Urinary bladder (tissue), 4 donors: ENCODE results near the gene TBX2. TPM values are rescaled to one million over a fixed set of nuclear protein-coding genes. Genes with fewer than 3 reads are reported as not detected.

Experiments used
- DNase-seq: peaks from one replicate; pipeline ENCODE4 v3.0.0-alpha.2; 2015; ENCODE audit errors: extremely low spot score
- H3K27ac ChIP-seq: one replicate; pipeline ENCODE4 v1.5.1; 2013; ENCODE audit warnings: low read depth, mild to moderate bottlenecking, moderate library complexity
- H3K36me3 ChIP-seq: one replicate; pipeline ENCODE4 v1.6.1; 2013; ENCODE audit warnings: mild to moderate bottlenecking, moderate library complexity; ENCODE audit not compliant: insufficient read depth
- H3K4me1 ChIP-seq: one replicate; pipeline ENCODE4 v1.6.1; 2013; ENCODE audit warnings: mild to moderate bottlenecking, moderate library complexity; ENCODE audit not compliant: insufficient read depth
- H3K4me3 ChIP-seq: one replicate; pipeline ENCODE4 v1.5.1; 2013; ENCODE audit warnings: low read depth, low read length
- WGBS: extraction: QIAGEN DNeasy Blood & Tissue Kit; methylation state at CpG from one replicate; pipeline ENCODE4 v1.1.7; 2013; 5-methylcytosine and 5-hydroxymethylcytosine counted together
- polyA plus RNA-seq: library from polyadenylated mRNA; stranded (reverse); fragments of 200-250 nt; gene quantifications from one replicate; pipeline ENCODE4 v1.2.3, GENCODE V29; 2013
- total RNA-seq: library from RNA; depleted of rRNA; stranded (reverse); fragments of >200 nt; gene quantifications from one replicate; pipeline ENCODE4 v1.2.3, GENCODE V29; 2014
- donor health status: healthy with polysubstance abuse.
- donor health status: healthy.

TBX2 gene
- total and polyA plus RNA-seq, 2 donors, result 26.4 to 56.3 TPM

- 82% methylated on average over 8 of the region's 8 CpGs for WGBS
- no peak for DNase-seq
- no peaks in the 10 kb centered on the region for H3K4me1 ChIP-seq
Observed at GRCh38 chr17:61413661-61414126, 14.1 kb downstream of the TBX2 start.

GRCh38 chr17:61414141-61414935 is 14.7 kb downstream of the TBX2 start:
- WGBS, result 53% methylated on average over 16 of the region's 16 CpGs
- no peak overlapping the region for H3K4me3 ChIP-seq
- H3K27ac ChIP-seq, result no peak overlapping the region
- H3K36me3 ChIP-seq, result no peaks in the 10 kb centered on the region
- no peaks in the 10 kb centered on the region for H3K4me1 ChIP-seq
- DNase-seq, result no peak

More at GRCh38 chr17:61413661-61414126, 14.1 kb downstream of the TBX2 start:
- H3K4me3 ChIP-seq, result no peak overlapping the region
- no peak overlapping the region for H3K27ac ChIP-seq
- H3K36me3 ChIP-seq, result no peaks in the 10 kb centered on the region

DNA sequence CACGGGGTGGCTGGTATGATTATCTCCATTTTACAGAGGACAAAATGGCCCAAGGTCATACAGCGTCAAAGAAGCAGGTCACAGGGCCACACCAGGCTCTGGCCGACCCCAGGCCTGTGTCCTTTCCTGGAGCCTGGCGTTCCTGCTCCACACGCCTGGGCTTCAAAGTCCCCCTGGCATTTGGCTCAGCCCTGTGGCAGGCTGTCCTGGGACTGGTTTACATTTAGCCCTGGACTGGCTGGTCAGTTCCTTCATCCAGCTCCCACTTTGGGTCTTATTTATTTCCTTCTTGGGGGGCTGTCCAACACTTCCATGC is 15.3 kb downstream of the TBX2 start:
- no peaks in the 10 kb centered on the region for H3K4me1 ChIP-seq
- H3K36me3 ChIP-seq, result no peaks in the 10 kb centered on the region
- H3K27ac ChIP-seq, result no peak overlapping the region
- H3K4me3 ChIP-seq, result no peak overlapping the region
- DNase-seq, result no peak
- WGBS, result 81% methylated on average over 5 of the region's 5 CpGs

GRCh38 chr17:61415374-61416210 is 15.9 kb downstream of the TBX2 start:
- no peak overlapping the region for H3K27ac ChIP-seq
- DNase-seq, result no peak
- H3K36me3 ChIP-seq, result no peaks in the 10 kb centered on the region
- no peak overlapping the region for H3K4me3 ChIP-seq
- H3K4me1 ChIP-seq, result no peaks in the 10 kb centered on the region
- WGBS, result 95% methylated on average over 6 of the region's 6 CpGs

DNA sequence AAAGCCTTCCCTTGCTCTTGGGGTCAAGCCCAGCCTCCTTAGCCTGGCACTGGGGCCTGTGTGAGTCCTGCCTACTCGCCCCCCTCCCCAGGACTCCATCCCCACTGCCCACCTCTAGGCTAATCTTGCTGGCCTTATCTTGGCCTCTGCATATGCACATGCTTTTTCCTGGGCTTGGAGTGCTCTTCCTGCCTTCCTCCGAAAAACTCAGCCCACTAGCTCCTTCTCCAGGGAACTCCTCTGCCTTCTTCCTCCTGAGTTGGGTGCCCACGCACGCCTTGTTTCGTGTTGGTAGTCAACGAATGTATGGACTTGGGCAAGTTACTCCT is 16.5 kb downstream of the TBX2 start:
- Histone ChIP-seq H3K27ac (no peak overlapping the region), H3K4me1 (no peaks in the 10 kb centered on the region), H3K4me3 (no peak overlapping the region), H3K36me3 (no peaks in the 10 kb centered on the region)
- DNase-seq, result no peak
- WGBS, result 71% methylated on average over 6 of the region's 6 CpGs

- Histone ChIP-seq H3K27ac (no peak overlapping the region), H3K36me3 (no peaks in the 10 kb centered on the region), H3K4me1 (no peaks in the 10 kb centered on the region), H3K4me3 (no peak overlapping the region)
- WGBS, result 15% methylated on average over 43 of the region's 43 CpGs
- no peak for DNase-seq
Observed at GRCh38 chr17:61416540-61417363, 17.1 kb downstream of the TBX2 start.

DNA sequence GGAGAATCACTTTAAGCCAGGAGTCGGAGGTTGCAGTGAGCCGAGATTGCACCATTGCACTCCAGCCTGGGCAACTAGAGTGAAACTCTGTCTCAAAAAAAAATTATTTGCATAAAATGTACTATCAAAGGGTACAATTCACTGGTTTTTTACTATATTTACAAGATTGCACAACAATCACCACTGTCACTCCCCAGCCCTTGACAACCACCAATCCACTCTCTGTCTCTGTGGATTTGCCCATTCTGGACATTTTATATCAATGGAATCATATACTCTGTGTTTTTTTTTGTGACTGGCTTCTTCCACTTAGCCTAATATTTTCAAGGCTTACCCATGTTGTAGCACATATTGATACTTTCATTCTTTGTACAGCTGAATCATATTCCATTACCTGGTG is 18.8 kb downstream of the TBX2 start:
- 88% methylated on average over 2 of the region's 2 CpGs for WGBS
- H3K36me3 ChIP-seq, result no peaks in the 10 kb centered on the region
- DNase-seq, result no peak
- no peak overlapping the region for H3K27ac ChIP-seq
- H3K4me1 ChIP-seq, result no peaks in the 10 kb centered on the region
- no peak overlapping the region for H3K4me3 ChIP-seq

DNA sequence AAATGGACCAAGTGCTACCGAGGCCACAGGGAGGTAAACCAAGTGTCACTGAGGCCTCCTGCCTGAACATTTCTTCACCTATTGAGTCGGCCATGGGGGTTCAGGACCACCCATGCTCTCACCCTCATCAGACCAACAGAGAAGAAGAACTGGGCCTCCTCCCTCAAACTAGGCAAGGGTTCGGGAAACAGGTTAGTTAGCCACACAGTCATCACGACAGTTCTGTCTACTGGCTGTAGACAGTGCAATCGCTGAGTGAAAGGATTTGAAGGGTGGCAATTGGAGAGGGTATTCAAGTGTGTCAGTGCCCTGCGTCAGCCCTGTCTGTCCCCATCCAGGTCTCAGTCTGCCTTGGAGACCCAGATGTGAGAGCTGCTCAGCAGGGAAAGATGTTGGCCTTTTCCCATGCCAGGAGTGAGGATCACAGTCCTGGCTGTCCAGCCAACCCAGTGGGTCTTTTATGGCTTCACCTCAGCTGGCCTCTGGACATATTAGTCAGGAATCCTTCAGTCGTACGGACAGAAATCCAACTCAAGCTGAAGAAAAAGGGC is 19.9 kb downstream of the TBX2 start:
- no peaks in the 10 kb centered on the region for H3K4me1 ChIP-seq
- H3K27ac ChIP-seq, result no peak overlapping the region
- H3K4me3 ChIP-seq, result no peak overlapping the region
- no peak for DNase-seq
- WGBS, result 82% methylated on average over 8 of the region's 8 CpGs
- H3K36me3 ChIP-seq, result no peaks in the 10 kb centered on the region

DNA sequence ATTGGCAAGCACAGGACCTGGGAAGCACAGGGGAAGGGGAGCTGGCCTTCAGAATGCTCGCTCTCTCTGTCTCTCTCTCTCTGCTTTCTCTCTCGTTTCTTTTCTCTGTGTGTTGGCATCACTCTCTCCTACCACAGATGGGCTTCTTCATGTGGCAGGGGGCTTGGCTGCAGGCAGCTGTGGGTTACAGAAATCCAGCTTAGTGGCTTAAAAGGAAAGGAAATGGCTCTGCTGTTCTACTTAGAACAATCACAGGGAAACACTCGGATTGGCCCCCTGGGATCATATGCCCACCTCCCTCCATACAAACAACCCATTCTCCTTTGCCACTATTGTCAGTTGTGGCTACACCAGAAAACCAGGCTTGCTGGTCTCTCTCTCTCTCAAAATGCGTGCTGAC is 20.4 kb downstream of the TBX2 start:
- no peak for DNase-seq
- H3K27ac ChIP-seq, result no peak overlapping the region
- no peaks in the 10 kb centered on the region for H3K4me1 ChIP-seq
- WGBS, result 54% methylated on average over 4 of the region's 4 CpGs
- no peaks in the 10 kb centered on the region for H3K36me3 ChIP-seq
- H3K4me3 ChIP-seq, result no peak overlapping the region

- Histone ChIP-seq H3K36me3 (no peaks in the 10 kb centered on the region), H3K4me3 (no peak overlapping the region), H3K27ac (no peak overlapping the region), H3K4me1 (no peaks in the 10 kb centered on the region)
- DNase-seq, result no peak
- WGBS, result 81% methylated on average over 4 of the region's 4 CpGs
Observed at GRCh38 chr17:61420745-61421398, 21.2 kb downstream of the TBX2 start.

- DNase-seq, result no peak
- H3K4me3 ChIP-seq, result no peak overlapping the region
- no peak overlapping the region for H3K27ac ChIP-seq
- H3K36me3 ChIP-seq, result no peaks in the 10 kb centered on the region
- WGBS, result 88% methylated on average over 4 of the region's 4 CpGs
- no peaks in the 10 kb centered on the region for H3K4me1 ChIP-seq
Observed at GRCh38 chr17:61421460-61421859, 21.8 kb downstream of the TBX2 start.

GRCh38 chr17:61422116-61422799 is 22.6 kb downstream of the TBX2 start:
- DNase-seq, result no peak
- Histone ChIP-seq H3K36me3 (no peaks in the 10 kb centered on the region), H3K4me3 (no peak overlapping the region), H3K4me1 (no peaks in the 10 kb centered on the region), H3K27ac (no peak overlapping the region)
- WGBS, result 73% methylated on average over 5 of the region's 5 CpGs
